GM12878 (cell line): Measurements from ENCODE around the gene REN. TPM values are rescaled to one million over a fixed set of nuclear protein-coding genes. Genes with fewer than 3 reads are reported as not detected.

Experiments used
- ATAC-seq: fragments of 200-7000 bp; cut with Tn5 transposase; 3 replicates; pipeline ENCODE4 v1.9.1; 2020; ENCODE audit warnings: mild to moderate bottlenecking, moderate library complexity
- BruUV-seq: library from RNA; stranded (reverse); fragments of 400-500 nt; replicated peaks from 2 replicates; lab custom pipeline; 2021; lab: Mats Ljungman, UMichigan
- CTCF ChIA-PET: fragments of 300-600 bp; sonication (Branson Sonifier 250); formaldehyde crosslinking; extraction: SDS; loops from one replicate; lab custom pipeline; 2021; ENCODE audit warnings: inconsistent platforms; lab: Yijun Ruan, JAX
- POLR2A ChIA-PET: fragments of 350-600 bp; formaldehyde crosslinking; extraction: SDS; loops from one replicate; lab custom pipeline; 2021; ENCODE audit warnings: inconsistent platforms; lab: Charles Lee
- RAD21 ChIA-PET: fragments of 300-600 bp; sonication (Branson Sonifier 250); formaldehyde crosslinking; loops from one replicate; lab custom pipeline; 2023; ENCODE audit warnings: antibody characterized with exemption; ENCODE audit not compliant: unreplicated experiment; lab: Charles Lee
- SMC1A ChIA-PET: fragments of 300-600 bp; sonication (Branson Sonifier 250); formaldehyde crosslinking; loops from one replicate; lab custom pipeline; 2023; ENCODE audit not compliant: unreplicated experiment, uncharacterized antibody; lab: Charles Lee
- DNase-seq: peaks from one replicate; pipeline ENCODE4 v3.0.0-alpha.2; 2011; ENCODE audit warnings: low read depth, low spot score
- FAIRE-seq: peaks from 3 replicates; lab custom pipeline; 2011; peaks lifted over from hg19 to GRCh38; lab: Jason Lieb, UNC
- H2AFZ ChIP-seq: 2 replicates; pipeline ENCODE4 v1.6.0; 2011; ENCODE audit warnings: low read depth, low read length, control low read depth; ENCODE audit not compliant: control insufficient read depth
- H3K27ac ChIP-seq: 2 replicates; pipeline ENCODE4 v1.5.1; 2011; ENCODE audit warnings: control low read depth; ENCODE audit not compliant: control insufficient read depth, insufficient read depth
- H3K27me3 ChIP-seq, 2 experiments: replicated peaks in 1 of 2; 2 replicates each; pipeline versions ENCODE4 v1.6.0 to v1.6.1; 2011; ENCODE audit warnings: low read length in 1 of 2; ENCODE audit not compliant: control insufficient read depth in 2 of 2, insufficient read depth in 2 of 2
- H3K36me3 ChIP-seq, 2 experiments: 2 replicates each; pipeline ENCODE4 v1.5.1; 2011; ENCODE audit warnings: low read length in 1 of 2; ENCODE audit not compliant: control insufficient read depth in 2 of 2, insufficient read depth in 2 of 2
- H3K4me1 ChIP-seq: 2 replicates; pipeline ENCODE4 v1.6.1; 2011; ENCODE audit warnings: mild to moderate bottlenecking, low read length, moderate library complexity, mixed read lengths; ENCODE audit not compliant: control insufficient read depth, insufficient read depth
- H3K4me2 ChIP-seq: 2 replicates; pipeline ENCODE4 v1.6.0; 2011; ENCODE audit warnings: control low read depth; ENCODE audit not compliant: control insufficient read depth, insufficient read depth
- H3K4me3 ChIP-seq: fragments of 200-600 bp; sonication (generic); 2 replicates; pipeline ENCODE4 v1.5.1; 2016
- H3K79me2 ChIP-seq: 2 replicates; pipeline ENCODE4 v1.6.0; 2011; ENCODE audit warnings: low read length; ENCODE audit not compliant: control insufficient read depth, insufficient read depth
- H3K9ac ChIP-seq: 2 replicates; pipeline ENCODE4 v1.8.0; 2011; ENCODE audit warnings: low read length, control low read depth, mixed read lengths; ENCODE audit not compliant: control insufficient read depth, insufficient read depth
- H3K9me3 ChIP-seq: replicated peaks from 3 replicates; pipeline ENCODE4 v1.5.1; 2011; ENCODE audit warnings: mild to moderate bottlenecking, low read length; ENCODE audit not compliant: control insufficient read depth, insufficient read depth
- H4K20me1 ChIP-seq: 2 replicates; pipeline ENCODE4 v1.6.0; 2011; ENCODE audit not compliant: control insufficient read depth, insufficient read depth
- HDAC2 ChIP-seq: fragments of 200-600 bp; sonication (generic); IDR thresholded peaks from 2 replicates; pipeline ENCODE4 v1.6.1; 2017
- NRF1 ChIP-seq: conservative IDR thresholded peaks from 2 replicates; pipeline ENCODE4 v1.6.1; 2011; ENCODE audit warnings: mild to moderate bottlenecking, low read depth, low read length, improper control_type of control experiment
- RAD51 ChIP-seq: fragments of 450-650 bp; IDR thresholded peaks from 2 replicates; pipeline ENCODE4 v1.6.1; 2016; ENCODE audit warnings: moderate library complexity, mild to moderate bottlenecking, inconsistent platforms
- RFX5 ChIP-seq: IDR thresholded peaks from 2 replicates; pipeline ENCODE4 v1.6.1; 2011; ENCODE audit warnings: low read depth, low read length, improper control_type of control experiment
- SIN3A ChIP-seq: IDR thresholded peaks from 2 replicates; pipeline ENCODE4 v1.6.1; 2012; ENCODE audit warnings: low read depth, low read length, improper control_type of control experiment
- STAT1 ChIP-seq: fragments of 450-650 bp; conservative IDR thresholded peaks from 2 replicates; pipeline ENCODE4 v1.6.1; 2014; ENCODE audit warnings: antibody characterized with exemption, mild to moderate bottlenecking
- ZNF274 ChIP-seq: IDR thresholded peaks from one replicate; pipeline ENCODE4 v1.8.0; 2011; ENCODE audit not compliant: insufficient read length, insufficient read depth
- WGBS: methylation state at CpG from one replicate; pipeline ENCODE4 v1.1.6; 2016; ENCODE audit warnings: low lambda C conversion rate; ENCODE audit not compliant: insufficient replicate concordance, insufficient coverage; ENCODE audit errors: missing lambda C conversion rate; 5-methylcytosine and 5-hydroxymethylcytosine counted together
- in situ Hi-C: fragments of 300-500 bp; cut with MboI; formaldehyde crosslinking; loops from 9 replicates; pipeline ENCODE4 v1.14.3; 2018; ENCODE audit warnings: mixed read lengths
- intact Hi-C: fragments of 100-400 bp; cut with micrococcal nuclease; formaldehyde crosslinking; loops from one replicate; pipeline ENCODE4 v1.14.2; 2022; ENCODE audit not compliant: unreplicated experiment
- polyA plus RNA-seq, 11 experiments: library from polyadenylated mRNA; depleted of rRNA in 4 of 11; unstranded in 6 of 11; stranded (reverse) in 5 of 11; fragments of >200 nt; fragmentation: Nextera tagmentation in 4 of 11; fragmentation: Illumina TruSeq in 1 of 11; extraction: Ambion mirVana in 4 of 11; extraction: Trizol in 1 of 11; gene quantifications; 1 replicate in 1 of 11; 2 replicates in 10 of 11; pipeline versions ENCODE4 v1.2.1 to v1.2.3, GENCODE V29; 2011 to 2016; ENCODE audit warnings: inconsistent platforms in 2 of 11, missing spikeins in 2 of 11, low read depth in 1 of 11
- total RNA-seq, 4 experiments: library from RNA; depleted of rRNA in 3 of 4; stranded (reverse); fragments of >200 nt in 3 of 4; fragmentation: Illumina TruSeq in 1 of 4; extraction: Trizol in 1 of 4; gene quantifications; 2 replicates each; pipeline versions ENCODE4 v1.2.1 to v1.2.3, GENCODE V29; 2013 to 2021
- TF ChIP-seq, protein P1 (sequence below): fragments of 450-650 bp; formaldehyde crosslinking; IDR thresholded peaks from 2 replicates; pipeline ENCODE4 v1.4.0; 2020; ENCODE audit warnings: mild to moderate bottlenecking, moderate library complexity
- TF ChIP-seq, protein P2 (sequence below): IDR thresholded peaks from 2 replicates; pipeline ENCODE4 v1.6.1; 2012; ENCODE audit warnings: mild to moderate bottlenecking, low read depth, low read length
- TF ChIP-seq, protein P3 (sequence below): fragments of 450-650 bp; IDR thresholded peaks from 2 replicates; pipeline ENCODE4 v1.6.1; 2018; ENCODE audit warnings: borderline replicate concordance, mild to moderate bottlenecking; ENCODE audit not compliant: partially characterized antibody
- TF ChIP-seq, protein P4 (sequence below): fragments of 450-650 bp; IDR thresholded peaks from 2 replicates; pipeline ENCODE4 v1.6.1; 2014; ENCODE audit warnings: mild to moderate bottlenecking

Gene REN
- total and polyA plus RNA-seq, 10 of the 15 experiments (the other 5 are each of a cell fraction or from before 2014, with no cell fraction given): not detected

DNA sequence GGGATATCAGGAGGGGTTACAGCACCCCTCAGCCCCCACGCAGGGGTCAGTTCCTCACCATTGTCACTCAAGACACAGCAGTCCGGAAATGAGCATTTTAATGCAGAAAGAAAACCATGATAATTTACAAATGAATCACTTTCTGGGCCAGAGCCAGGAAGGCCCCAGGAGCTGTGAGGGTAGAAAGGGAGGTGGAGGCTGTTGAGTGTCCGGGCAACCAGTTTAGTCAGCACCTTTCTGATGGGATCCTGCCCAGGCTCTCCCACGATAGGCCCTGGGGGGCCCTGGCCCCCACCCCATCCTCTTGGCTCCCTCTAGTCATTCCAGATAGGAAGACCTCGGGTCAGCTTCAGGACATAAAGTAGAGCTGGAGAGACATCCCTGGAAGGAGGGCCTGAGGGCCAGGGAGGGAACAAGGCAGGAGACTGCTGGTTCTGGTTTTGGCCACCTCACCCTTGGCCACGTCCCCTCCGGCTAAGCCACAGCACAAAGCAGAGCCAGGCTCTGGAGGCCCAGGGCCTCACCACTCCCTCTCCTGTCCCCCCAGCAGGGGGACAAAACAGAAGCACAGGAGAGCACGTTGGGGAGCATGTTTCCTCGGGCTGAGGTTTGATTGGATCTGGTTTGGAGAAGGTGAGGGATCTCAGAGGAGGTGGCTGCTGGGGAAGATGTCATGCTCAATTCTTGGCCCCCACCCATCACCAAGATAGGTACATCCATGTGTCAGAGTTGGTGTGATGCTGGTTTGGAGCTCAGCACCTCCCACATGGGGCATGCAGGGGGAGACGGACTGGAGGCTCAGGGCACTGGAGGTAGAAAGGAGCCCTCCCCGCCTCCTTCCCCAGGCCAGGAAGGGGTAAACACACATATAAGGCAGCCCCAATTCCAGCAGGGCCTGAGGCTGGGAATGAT is 34.9 kb downstream of the REN start:
- Histone ChIP-seq H3K27me3 (no peaks in the 10 kb centered on the region; a peak in 2 of 4 replicates), H2AFZ (no peak overlapping the region), H3K4me2 (no peak overlapping the region), H3K36me3 (no peaks in the 10 kb centered on the region), H3K9ac (no peak overlapping the region), H3K4me1 (no peaks in the 10 kb centered on the region), H4K20me1 (no peaks in the 10 kb centered on the region), H3K9me3 (no peaks in the 10 kb centered on the region), H3K4me3 (no peak overlapping the region), H3K27ac (no peak overlapping the region), H3K79me2 (no peaks in the 10 kb centered on the region)
- in situ Hi-C loops (no loop called here), intact Hi-C loops (no loop called here)
- POLR2A ChIA-PET: interaction anchor here (0.6 to 0.8 kb wide), 2 partner anchors 25 to 198 kb away, joined by 3 to 5 read pairs; no protein-coding TSS in a partner anchor
- CTCF ChIA-PET: interaction anchor here (0.8 to 7.8 kb wide), 5 partner anchors 80 to 271 kb away, joined by 4 to 121 read pairs (median 4); partner anchors contain the start of gene SNRPE
- 4% methylated on average over 11 of the region's 11 CpGs for WGBS
- no peak for FAIRE-seq
- SMC1A ChIA-PET: interaction anchor here (0.6 to 4.3 kb wide), 4 partner anchors 8 to 271 kb away, joined by 3 to 55 read pairs (median 20); partner anchors contain the start of gene SNRPE
- RAD21 ChIA-PET: interaction anchor here (0.8 to 1.8 kb wide), 6 partner anchors 8 to 268 kb away, joined by 3 to 18 read pairs (median 3); no protein-coding TSS in a partner anchor
- no TSS peak for BruUV-seq
- DNase-seq: no peak
- ATAC-seq: no peak
- TF ChIP-seq RAD51: no peak
- TF ChIP-seq, protein P1, sequence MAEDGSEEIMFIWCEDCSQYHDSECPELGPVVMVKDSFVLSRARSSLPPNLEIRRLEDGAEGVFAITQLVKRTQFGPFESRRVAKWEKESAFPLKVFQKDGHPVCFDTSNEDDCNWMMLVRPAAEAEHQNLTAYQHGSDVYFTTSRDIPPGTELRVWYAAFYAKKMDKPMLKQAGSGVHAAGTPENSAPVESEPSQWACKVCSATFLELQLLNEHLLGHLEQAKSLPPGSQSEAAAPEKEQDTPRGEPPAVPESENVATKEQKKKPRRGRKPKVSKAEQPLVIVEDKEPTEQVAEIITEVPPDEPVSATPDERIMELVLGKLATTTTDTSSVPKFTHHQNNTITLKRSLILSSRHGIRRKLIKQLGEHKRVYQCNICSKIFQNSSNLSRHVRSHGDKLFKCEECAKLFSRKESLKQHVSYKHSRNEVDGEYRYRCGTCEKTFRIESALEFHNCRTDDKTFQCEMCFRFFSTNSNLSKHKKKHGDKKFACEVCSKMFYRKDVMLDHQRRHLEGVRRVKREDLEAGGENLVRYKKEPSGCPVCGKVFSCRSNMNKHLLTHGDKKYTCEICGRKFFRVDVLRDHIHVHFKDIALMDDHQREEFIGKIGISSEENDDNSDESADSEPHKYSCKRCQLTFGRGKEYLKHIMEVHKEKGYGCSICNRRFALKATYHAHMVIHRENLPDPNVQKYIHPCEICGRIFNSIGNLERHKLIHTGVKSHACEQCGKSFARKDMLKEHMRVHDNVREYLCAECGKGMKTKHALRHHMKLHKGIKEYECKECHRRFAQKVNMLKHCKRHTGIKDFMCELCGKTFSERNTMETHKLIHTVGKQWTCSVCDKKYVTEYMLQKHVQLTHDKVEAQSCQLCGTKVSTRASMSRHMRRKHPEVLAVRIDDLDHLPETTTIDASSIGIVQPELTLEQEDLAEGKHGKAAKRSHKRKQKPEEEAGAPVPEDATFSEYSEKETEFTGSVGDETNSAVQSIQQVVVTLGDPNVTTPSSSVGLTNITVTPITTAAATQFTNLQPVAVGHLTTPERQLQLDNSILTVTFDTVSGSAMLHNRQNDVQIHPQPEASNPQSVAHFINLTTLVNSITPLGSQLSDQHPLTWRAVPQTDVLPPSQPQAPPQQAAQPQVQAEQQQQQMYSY: no peak
- TF ChIP-seq SIN3A: no peak
- no peak for TF ChIP-seq STAT1
- TF ChIP-seq, protein P2, sequence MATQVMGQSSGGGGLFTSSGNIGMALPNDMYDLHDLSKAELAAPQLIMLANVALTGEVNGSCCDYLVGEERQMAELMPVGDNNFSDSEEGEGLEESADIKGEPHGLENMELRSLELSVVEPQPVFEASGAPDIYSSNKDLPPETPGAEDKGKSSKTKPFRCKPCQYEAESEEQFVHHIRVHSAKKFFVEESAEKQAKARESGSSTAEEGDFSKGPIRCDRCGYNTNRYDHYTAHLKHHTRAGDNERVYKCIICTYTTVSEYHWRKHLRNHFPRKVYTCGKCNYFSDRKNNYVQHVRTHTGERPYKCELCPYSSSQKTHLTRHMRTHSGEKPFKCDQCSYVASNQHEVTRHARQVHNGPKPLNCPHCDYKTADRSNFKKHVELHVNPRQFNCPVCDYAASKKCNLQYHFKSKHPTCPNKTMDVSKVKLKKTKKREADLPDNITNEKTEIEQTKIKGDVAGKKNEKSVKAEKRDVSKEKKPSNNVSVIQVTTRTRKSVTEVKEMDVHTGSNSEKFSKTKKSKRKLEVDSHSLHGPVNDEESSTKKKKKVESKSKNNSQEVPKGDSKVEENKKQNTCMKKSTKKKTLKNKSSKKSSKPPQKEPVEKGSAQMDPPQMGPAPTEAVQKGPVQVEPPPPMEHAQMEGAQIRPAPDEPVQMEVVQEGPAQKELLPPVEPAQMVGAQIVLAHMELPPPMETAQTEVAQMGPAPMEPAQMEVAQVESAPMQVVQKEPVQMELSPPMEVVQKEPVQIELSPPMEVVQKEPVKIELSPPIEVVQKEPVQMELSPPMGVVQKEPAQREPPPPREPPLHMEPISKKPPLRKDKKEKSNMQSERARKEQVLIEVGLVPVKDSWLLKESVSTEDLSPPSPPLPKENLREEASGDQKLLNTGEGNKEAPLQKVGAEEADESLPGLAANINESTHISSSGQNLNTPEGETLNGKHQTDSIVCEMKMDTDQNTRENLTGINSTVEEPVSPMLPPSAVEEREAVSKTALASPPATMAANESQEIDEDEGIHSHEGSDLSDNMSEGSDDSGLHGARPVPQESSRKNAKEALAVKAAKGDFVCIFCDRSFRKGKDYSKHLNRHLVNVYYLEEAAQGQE: no peak
- TF ChIP-seq NRF1: no peak
- TF ChIP-seq ZNF274: no peak
- TF ChIP-seq, protein P3, sequence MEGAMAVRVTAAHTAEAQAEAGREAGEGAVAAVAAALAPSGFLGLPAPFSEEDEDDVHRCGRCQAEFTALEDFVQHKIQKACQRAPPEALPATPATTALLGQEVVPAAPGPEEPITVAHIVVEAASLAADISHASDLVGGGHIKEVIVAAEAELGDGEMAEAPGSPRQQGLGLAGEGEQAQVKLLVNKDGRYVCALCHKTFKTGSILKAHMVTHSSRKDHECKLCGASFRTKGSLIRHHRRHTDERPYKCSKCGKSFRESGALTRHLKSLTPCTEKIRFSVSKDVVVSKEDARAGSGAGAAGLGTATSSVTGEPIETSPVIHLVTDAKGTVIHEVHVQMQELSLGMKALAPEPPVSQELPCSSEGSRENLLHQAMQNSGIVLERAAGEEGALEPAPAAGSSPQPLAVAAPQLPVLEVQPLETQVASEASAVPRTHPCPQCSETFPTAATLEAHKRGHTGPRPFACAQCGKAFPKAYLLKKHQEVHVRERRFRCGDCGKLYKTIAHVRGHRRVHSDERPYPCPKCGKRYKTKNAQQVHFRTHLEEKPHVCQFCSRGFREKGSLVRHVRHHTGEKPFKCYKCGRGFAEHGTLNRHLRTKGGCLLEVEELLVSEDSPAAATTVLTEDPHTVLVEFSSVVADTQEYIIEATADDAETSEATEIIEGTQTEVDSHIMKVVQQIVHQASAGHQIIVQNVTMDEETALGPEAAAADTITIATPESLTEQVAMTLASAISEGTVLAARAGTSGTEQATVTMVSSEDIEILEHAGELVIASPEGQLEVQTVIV: no peak
- TF ChIP-seq, protein P4, sequence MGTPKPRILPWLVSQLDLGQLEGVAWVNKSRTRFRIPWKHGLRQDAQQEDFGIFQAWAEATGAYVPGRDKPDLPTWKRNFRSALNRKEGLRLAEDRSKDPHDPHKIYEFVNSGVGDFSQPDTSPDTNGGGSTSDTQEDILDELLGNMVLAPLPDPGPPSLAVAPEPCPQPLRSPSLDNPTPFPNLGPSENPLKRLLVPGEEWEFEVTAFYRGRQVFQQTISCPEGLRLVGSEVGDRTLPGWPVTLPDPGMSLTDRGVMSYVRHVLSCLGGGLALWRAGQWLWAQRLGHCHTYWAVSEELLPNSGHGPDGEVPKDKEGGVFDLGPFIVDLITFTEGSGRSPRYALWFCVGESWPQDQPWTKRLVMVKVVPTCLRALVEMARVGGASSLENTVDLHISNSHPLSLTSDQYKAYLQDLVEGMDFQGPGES: no peak
- no peak for TF ChIP-seq RFX5
- TF ChIP-seq HDAC2: no peak
